HEK293T (cell line): ENCODE results near the gene KIAA1217.

Experiments
- FOXA1 ChIP-seq: fragments of 450-650 bp; IDR thresholded peaks from 2 replicates; pipeline ENCODE4 v1.6.1; 2016; ENCODE audit warnings: mild to moderate bottlenecking
- FOXM1 ChIP-seq: fragments of 450-650 bp; IDR thresholded peaks from 2 replicates; pipeline ENCODE4 v1.6.1; 2017; ENCODE audit warnings: mild to moderate bottlenecking, borderline replicate concordance
- HDGF ChIP-seq: fragments of 450-650 bp; IDR thresholded peaks from 2 replicates; pipeline ENCODE4 v1.6.1; 2017; ENCODE audit warnings: antibody characterized with exemption, borderline replicate concordance

DNA sequence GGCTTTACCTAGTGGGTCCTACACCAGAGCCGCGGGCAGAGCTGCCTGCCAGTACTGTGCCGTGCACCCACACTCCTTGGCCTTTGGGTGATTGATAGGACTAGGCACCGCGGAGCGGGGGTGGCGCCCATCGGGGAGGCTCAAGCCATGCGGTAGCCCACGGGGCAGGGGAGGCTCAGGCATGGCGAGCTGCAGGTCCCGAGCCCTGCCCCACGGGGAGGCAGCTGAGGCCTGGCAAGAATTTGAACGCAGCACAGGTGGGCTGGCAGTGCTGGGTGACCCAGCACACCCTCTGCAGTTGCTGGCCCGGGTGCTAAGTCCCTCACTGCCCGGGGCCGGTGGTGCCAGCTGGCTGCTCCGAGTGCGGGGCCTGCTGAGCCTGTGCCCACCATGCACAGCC, 32.3 kb upstream of the KIAA1217 start:
- TF ChIP-seq FOXM1: no peak
- no peak for TF ChIP-seq FOXA1
- TF ChIP-seq HDGF: no peak
